GM21529 (cell line): Measurements from ENCODE around the gene IFI30.
A peak's percentile ranks its signal among the peaks of the same experiment; 100 is the strongest.

Source experiments
- ATAC-seq: cut with Tn5 transposase; IDR thresholded peaks from one replicate; pipeline ENCODE4 v1.9.1; 2021; ENCODE audit not compliant: unreplicated experiment

The IFI30 gene

GRCh38 chr19:18170714-18171255 is 2.8 kb upstream of the IFI30 start:
- ATAC-seq, result no peak

GRCh38 chr19:18171605-18172327 is 1.8 kb upstream of the IFI30 start:
- ATAC-seq, result no peak

DNA sequence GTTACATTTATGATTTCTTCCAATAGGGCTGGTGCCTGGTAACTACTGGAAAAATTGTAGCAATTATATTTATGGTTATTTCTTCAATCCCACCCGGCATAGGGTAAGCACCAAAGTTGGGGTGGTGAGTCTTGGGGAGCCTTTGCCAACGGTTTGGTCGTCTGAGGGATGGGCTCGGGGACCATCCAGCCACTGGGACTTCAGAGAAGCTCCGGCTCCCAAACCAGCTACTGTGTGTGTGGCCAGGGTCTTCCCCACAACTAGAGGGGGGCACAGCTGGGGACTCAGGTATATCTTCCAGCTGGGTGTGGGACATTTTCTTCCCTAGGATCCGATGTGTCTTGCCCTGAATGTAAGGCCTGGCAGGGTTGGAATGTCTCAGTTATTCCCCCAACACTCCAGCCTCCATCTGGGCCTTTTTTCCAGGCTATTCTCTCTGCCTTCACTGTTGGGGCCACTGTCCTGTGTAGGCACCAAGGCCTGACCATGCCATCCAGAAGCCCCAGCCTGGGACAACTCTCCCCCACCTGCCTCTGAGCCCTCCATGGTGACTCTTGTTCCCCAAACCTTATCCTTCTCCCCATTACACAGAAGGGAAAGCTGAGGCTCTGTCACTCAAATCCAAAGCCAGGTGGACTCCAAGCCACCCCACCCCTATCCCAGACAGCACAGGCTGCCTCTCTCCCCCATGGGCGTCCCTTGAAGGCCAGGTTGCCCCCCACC is 1.1 kb upstream of the IFI30 start:
- ATAC-seq, result no peak

DNA sequence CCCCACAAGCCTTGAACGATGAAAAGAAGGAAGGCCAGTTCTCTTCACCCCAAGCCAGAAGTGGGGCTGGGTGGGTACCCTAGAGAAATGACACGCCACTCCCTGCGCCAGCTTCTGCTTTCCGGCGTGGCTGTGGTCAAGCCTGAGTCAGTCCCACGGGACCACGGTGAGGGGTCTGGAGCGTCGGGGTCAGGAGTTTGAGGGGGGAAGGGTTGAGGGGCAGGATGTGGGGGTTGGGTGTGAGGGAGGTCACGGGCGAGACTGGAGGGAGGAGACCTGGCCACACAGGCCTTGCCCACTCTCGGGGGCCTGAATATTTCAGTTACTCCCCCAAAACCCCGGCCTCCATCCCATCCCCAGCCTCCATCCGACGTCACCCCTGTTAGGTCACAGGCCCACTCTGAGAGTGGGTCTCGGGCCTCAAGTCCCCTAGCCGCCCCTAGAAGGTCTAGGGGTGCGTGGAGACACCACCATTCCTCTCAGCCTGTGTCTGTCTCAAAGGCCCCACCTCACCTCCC is 500 bp upstream of the IFI30 start:
- peak; percentile 2 for ATAC-seq

DNA sequence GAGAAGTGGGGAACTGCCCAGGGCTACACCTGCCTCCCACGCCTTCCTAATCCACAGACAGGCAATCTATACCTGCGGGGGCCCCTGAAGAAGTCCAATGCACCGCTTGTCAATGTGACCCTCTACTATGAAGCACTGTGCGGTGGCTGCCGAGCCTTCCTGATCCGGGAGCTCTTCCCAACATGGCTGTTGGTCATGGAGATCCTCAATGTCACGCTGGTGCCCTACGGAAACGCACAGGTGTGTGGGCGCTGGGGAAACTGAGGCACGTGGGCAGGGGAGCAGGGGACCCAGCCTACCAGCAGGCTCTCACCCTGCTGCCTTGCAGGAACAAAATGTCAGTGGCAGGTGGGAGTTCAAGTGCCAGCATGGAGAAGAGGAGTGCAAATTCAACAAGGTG is 1.4 kb downstream of the IFI30 start:
- ATAC-seq, result no peak

DNA sequence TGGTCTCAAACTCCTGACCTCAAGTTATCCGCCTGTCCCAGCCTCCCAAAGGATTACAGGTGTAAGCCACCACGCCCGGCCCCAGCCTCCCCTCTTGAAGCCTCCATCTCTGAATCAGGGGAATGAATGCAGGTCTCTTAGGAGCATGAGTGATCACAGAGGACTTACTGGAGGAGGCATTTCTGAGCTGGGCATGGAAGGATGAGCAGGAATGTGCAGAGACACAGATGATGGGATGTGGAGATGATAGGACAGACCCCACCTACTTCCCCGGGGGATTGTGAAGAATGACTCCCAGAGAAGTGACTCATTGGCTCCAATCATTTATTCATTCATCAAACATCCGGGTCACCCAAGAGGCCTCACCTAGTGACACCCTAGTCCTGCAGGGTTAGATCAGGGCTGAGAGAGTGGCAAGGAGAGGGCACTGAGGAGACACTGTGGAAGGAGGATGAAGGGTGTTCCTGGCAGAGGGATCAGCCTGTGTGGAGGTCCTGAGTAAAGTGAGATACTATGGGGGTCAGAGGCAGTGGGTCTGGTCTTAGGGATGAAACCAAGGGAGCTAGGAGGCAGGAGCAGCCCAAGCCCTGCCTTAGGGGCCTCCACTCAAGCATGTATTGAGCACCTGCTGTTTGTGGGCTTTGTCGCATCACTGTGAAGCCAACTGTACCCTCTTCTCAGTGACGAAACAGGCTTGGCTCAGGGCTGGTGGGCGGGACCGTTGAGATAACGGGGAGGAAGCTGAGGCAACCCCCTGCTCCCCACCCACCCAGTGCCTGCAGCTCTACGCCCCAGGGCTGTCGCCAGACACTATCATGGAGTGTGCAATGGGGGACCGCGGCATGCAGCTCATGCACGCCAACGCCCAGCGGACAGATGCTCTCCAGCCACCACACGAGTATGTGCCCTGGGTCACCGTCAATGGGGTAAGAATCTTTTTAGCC is 3.0 kb downstream of the IFI30 start:
- no peak for ATAC-seq

DNA sequence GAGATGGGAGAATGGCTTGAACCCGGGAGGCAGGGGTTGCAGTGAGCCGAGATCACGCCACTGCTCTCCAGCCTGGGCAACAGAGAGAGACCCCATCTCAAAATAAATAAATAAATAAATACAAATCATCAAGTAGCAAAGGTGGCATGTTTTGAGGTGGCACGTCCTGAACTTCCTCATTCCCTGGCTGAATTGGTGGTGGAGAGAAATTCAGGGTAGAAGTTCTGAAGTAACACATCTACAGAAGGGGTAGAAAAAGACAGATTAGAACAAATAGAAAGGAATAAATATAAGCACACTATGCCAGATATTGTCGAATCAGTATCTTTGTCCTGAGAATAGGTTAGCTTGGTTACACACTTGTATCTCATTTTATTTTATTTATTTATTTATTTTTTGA is 6.3 kb downstream of the IFI30 start:
- ATAC-seq, result no peak

- ATAC-seq, result no peak
Measured at GRCh38 chr19:18183529-18183928, 9.9 kb downstream of the IFI30 start.

DNA sequence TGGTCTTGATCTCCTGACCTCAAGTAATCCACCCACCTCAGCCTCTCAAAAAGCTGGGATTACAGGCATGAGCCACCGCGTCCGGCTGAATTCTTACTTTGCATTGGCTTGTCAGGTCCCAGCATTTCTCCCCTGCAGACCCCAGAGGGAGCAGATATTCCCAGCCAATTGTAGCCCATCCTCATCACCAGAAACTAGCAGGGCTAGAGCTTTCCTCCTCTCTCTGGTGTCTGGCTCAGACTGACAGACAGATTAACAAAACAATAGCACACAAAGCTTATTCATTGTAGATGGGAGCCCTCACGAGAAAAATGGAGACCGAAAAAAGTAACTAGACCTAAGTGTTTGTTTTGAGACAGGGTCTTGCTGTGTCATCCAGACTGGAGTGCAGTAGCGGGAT is 11.9 kb downstream of the IFI30 start:
- ATAC-seq, result no peak

DNA sequence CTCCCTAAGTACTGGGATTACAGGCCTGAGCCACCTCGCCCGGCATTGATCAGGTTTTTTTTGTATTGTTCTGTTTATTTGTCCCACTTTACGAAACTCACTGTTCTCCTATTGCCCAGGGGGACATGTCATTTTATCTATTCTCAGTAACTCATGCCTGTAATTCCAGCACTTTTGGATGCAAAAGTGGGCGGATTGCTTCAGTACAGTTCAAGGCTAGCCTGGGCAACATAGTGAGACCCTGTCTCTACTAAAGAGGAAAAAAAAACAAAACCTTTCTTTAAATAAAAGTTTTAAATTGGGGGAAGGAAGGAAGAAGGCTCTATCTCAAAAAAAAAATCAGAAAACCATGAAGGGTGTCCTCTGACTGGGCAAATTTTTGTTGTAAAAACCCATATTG is 16.7 kb downstream of the IFI30 start:
- ATAC-seq, result no peak

DNA sequence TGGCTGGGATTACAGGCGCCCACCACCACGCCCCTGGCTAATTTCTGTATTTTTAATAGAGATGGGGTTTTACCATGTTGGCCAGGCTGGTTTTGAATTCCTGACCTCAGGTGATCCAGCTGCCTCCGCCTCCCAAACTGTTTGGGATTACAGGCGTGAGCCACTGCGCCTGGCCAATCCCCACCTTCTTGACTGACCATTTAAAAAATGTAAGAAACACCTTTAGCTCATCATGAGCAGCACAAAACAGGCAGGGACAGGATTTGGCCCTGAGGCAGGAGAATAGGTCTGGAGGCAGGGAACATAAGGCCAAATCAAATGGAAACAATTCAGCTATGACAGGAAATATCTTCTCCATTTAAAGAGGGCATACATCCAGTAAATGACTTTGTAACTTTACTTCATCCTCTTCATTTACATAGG is 18.0 kb downstream of the IFI30 start:
- no peak for ATAC-seq

GRCh38 chr19:18192673-18193387 is 19.2 kb downstream of the IFI30 start, which contains the start of gene MPV17L2:
MPV17L2 (plus strand) TSS chr19:18193218; CDS start chr19:18193282, 64 bp downstream.
- peak; percentile 80 for ATAC-seq

GRCh38 chr19:18193388-18194180 is 20.0 kb downstream of the IFI30 start:
- ATAC-seq, result no peak

- ATAC-seq, result no peak
Measured at GRCh38 chr19:18194181-18194530, 20.5 kb downstream of the IFI30 start.

- no peak for ATAC-seq
Measured at GRCh38 chr19:18194554-18195238, 21.1 kb downstream of the IFI30 start.

- no peak for ATAC-seq
Measured at GRCh38 chr19:18196511-18196845, 22.9 kb downstream of the IFI30 start.

- no peak for ATAC-seq
Measured at GRCh38 chr19:18197306-18197705, 23.7 kb downstream of the IFI30 start.

- ATAC-seq, result no peak
Measured at GRCh38 chr19:18197941-18198340, 24.3 kb downstream of the IFI30 start.

DNA sequence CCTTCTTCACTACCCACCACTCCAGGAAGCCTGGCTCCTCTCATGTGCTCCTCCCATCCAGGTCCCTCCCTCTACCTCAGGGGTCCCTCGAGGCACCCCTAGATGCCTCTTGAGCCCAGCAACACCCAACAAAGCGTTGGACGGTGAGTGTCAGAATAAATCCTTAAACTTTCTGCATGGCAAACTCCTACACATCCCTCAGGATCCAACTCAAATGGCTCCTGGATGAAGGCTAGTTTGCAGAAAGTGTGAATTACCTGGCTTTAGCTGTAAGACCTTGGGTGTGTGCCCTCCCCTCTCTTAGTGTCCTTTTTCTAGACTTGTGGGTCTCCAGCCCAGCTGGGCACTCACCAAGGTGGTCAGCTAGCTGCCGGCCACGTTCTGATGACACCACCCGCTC is 24.8 kb downstream of the IFI30 start:
- no peak for ATAC-seq
